ENCODE data around the gene MPZL1.
A peak's percentile ranks its signal among the peaks of the same experiment; 100 is the strongest.

The MPZL1 gene

GRCh38 chr1:167752219-167752985 is 30.6 kb downstream of the MPZL1 start:
- DNase-seq: no peak

- no peak for DNase-seq
Measured at GRCh38 chr1:167755654-167756053, 33.9 kb downstream of the MPZL1 start.

- DNase-seq: no peak
Measured at GRCh38 chr1:167756730-167757405, 35.1 kb downstream of the MPZL1 start.

- no peak for DNase-seq
Measured at GRCh38 chr1:167757433-167758309, 35.9 kb downstream of the MPZL1 start.

- no peak for DNase-seq
Measured at GRCh38 chr1:167761400-167761799, 39.6 kb downstream of the MPZL1 start.

- DNase-seq: no peak
Measured at GRCh38 chr1:167762061-167762746, 40.4 kb downstream of the MPZL1 start.

GRCh38 chr1:167763525-167764220 is 41.9 kb downstream of the MPZL1 start:
- no peak for DNase-seq

GRCh38 chr1:167764458-167765330 is 42.9 kb downstream of the MPZL1 start:
- DNase-seq: no peak

- DNase-seq: no peak
Measured at GRCh38 chr1:167765496-167765895, 43.7 kb downstream of the MPZL1 start.

GRCh38 chr1:167766538-167766937 is 44.8 kb downstream of the MPZL1 start:
- no peak for DNase-seq

- no peak for DNase-seq
Measured at GRCh38 chr1:167767761-167768160, 46.0 kb downstream of the MPZL1 start.

GRCh38 chr1:167770127-167770526 is 48.3 kb downstream of the MPZL1 start:
- peak; percentile 25 for DNase-seq

- DNase-seq: no peak
Measured at GRCh38 chr1:167772436-167772835, 50.7 kb downstream of the MPZL1 start.

GRCh38 chr1:167773516-167773915 is 51.7 kb downstream of the MPZL1 start:
- DNase-seq: peak; percentile 20

- DNase-seq: no peak
Measured at GRCh38 chr1:167774710-167775109, 52.9 kb downstream of the MPZL1 start.

GRCh38 chr1:167775178-167775577 is 53.4 kb downstream of the MPZL1 start:
- no peak for DNase-seq

- no peak for DNase-seq
Measured at GRCh38 chr1:167776151-167776550, 54.4 kb downstream of the MPZL1 start.

GRCh38 chr1:167776616-167777268 is 55.0 kb downstream of the MPZL1 start:
- DNase-seq: no peak

GRCh38 chr1:167777269-167777650 is 55.5 kb downstream of the MPZL1 start:
- DNase-seq: no peak

- no peak for DNase-seq
Measured at GRCh38 chr1:167781558-167781957, 59.8 kb downstream of the MPZL1 start.

- no peak for DNase-seq
Measured at GRCh38 chr1:167782946-167783345, 61.2 kb downstream of the MPZL1 start.
